Endothelial cell of umbilical vein (primary cell): ENCODE results near the gene SLC35G4. TPM values are rescaled to one million over a fixed set of nuclear protein-coding genes. Genes with fewer than 3 reads are reported as not detected.

Source experiments
- BruUV-seq: library from RNA; stranded (reverse); fragments of 400-500 nt; replicated peaks from 2 replicates; lab custom pipeline; 2021; lab: Mats Ljungman, UMichigan
- CTCF ChIA-PET: fragments of 300-600, 350-600 bp; sonication (Branson Sonifier 250); formaldehyde crosslinking; loops from one replicate; lab custom pipeline; 2021; ENCODE audit warnings: antibody characterized with exemption, inconsistent platforms; lab: Charles Lee
- POLR2A ChIA-PET: fragments of 300-600, 350-600 bp; sonication (Branson Sonifier 250); formaldehyde crosslinking; loops from one replicate; lab custom pipeline; 2021; ENCODE audit warnings: antibody characterized with exemption, inconsistent platforms; lab: Charles Lee
- DNase-seq: peaks from one replicate; pipeline ENCODE4 v3.0.0-alpha.2; 2011; ENCODE audit warnings: low read depth, low spot score
- FAIRE-seq: peaks from 2 replicates; lab custom pipeline; 2011; peaks lifted over from hg19 to GRCh38; lab: Jason Lieb, UNC
- H2AFZ ChIP-seq: 2 replicates; pipeline ENCODE4 v1.6.0; 2012; ENCODE audit warnings: low read depth, low read length, control low read depth, inconsistent platforms
- H3K27ac ChIP-seq: 2 replicates; pipeline ENCODE4 v1.5.1; 2011; ENCODE audit warnings: low read depth, mild to moderate bottlenecking, control low read depth, low read length, moderate library complexity; ENCODE audit not compliant: insufficient read depth
- H3K27me3 ChIP-seq, 2 experiments: 2 replicates each; pipeline versions ENCODE4 v1.6.0 to v1.6.1; 2011; ENCODE audit warnings: low read length in 2 of 2, mixed read lengths in 1 of 2; ENCODE audit not compliant: control insufficient read depth in 2 of 2, insufficient read depth in 2 of 2
- H3K36me3 ChIP-seq, 2 experiments: 2 replicates in 1 of 2; 3 replicates in 1 of 2; pipeline ENCODE4 v1.5.1; 2011; ENCODE audit warnings: low read length in 2 of 2, mild to moderate bottlenecking in 1 of 2, moderate library complexity in 1 of 2; ENCODE audit not compliant: control insufficient read depth in 2 of 2, insufficient read depth in 2 of 2; ENCODE audit errors: extremely low read depth in 1 of 2
- H3K4me1 ChIP-seq: 3 replicates; pipeline ENCODE4 v1.5.1; 2011; ENCODE audit warnings: mild to moderate bottlenecking, low read length; ENCODE audit not compliant: control insufficient read depth, insufficient read depth; ENCODE audit errors: extremely low read depth
- H3K4me2 ChIP-seq: 2 replicates; pipeline ENCODE4 v1.6.1; 2011; ENCODE audit warnings: low read length, control low read depth, mixed read lengths; ENCODE audit not compliant: insufficient read depth
- H3K4me3 ChIP-seq, 3 experiments: fragments of 200-600 bp in 1 of 3; sonication (generic), shearing (Covaris generic) in 1 of 3; replicated peaks in 1 of 3; 2 replicates each; pipeline ENCODE4 v1.5.1; 2011 to 2016; ENCODE audit warnings: control low read depth in 3 of 3, low read length in 3 of 3, mild to moderate bottlenecking in 2 of 3, inconsistent platforms in 1 of 3, low read depth in 1 of 3, moderate library complexity in 1 of 3; ENCODE audit not compliant: insufficient read depth in 1 of 3
- H3K79me2 ChIP-seq: 2 replicates; pipeline ENCODE4 v1.6.0; 2012; ENCODE audit warnings: low read length, inconsistent platforms; ENCODE audit not compliant: control insufficient read depth, insufficient read depth
- H3K9ac ChIP-seq: replicated peaks from 2 replicates; pipeline ENCODE3; 2011; ENCODE audit warnings: low read length, control low read depth; ENCODE audit not compliant: insufficient read depth; ENCODE audit errors: extremely low read depth
- H3K9me1 ChIP-seq: replicated peaks from 3 replicates; pipeline ENCODE4 v1.6.0; 2011; ENCODE audit warnings: mild to moderate bottlenecking, low read length; ENCODE audit not compliant: control insufficient read depth, insufficient read depth; ENCODE audit errors: extremely low read depth
- H3K9me3 ChIP-seq: replicated peaks from 2 replicates; pipeline ENCODE4 v1.5.1; 2012; ENCODE audit warnings: low read length, inconsistent platforms; ENCODE audit not compliant: control insufficient read depth, insufficient read depth
- H4K20me1 ChIP-seq: replicated peaks from 2 replicates; pipeline ENCODE3; 2011; ENCODE audit warnings: mild to moderate bottlenecking, low read length; ENCODE audit not compliant: control insufficient read depth, insufficient read depth; ENCODE audit errors: extremely low read depth
- CTCF ChIP-seq, 2 donors: IDR thresholded peaks; 1 replicate in 1 of 2; 2 replicates in 1 of 2; pipeline ENCODE4 v1.5.1; 2011; ENCODE audit warnings: low read length in 2 of 2, mild to moderate bottlenecking in 2 of 2, moderate library complexity in 2 of 2, control low read depth in 1 of 2, inconsistent platforms in 1 of 2, low read depth in 1 of 2; ENCODE audit not compliant: insufficient read depth in 1 of 2; ENCODE audit errors: extremely low read depth in 1 of 2
- EZH2 ChIP-seq: IDR thresholded peaks from 2 replicates; pipeline ENCODE4 v1.6.1; 2012; ENCODE audit warnings: borderline replicate concordance, low read depth, mild to moderate bottlenecking, moderate library complexity, low read length, inconsistent platforms; ENCODE audit not compliant: severe bottlenecking
- FOS ChIP-seq: IDR thresholded peaks from 2 replicates; pipeline ENCODE4 v1.6.1; 2011; ENCODE audit warnings: mild to moderate bottlenecking, low read length, moderate library complexity, borderline replicate concordance; ENCODE audit not compliant: insufficient read depth
- GATA2 ChIP-seq: IDR thresholded peaks from 2 replicates; pipeline ENCODE4 v1.7.0; 2011; ENCODE audit warnings: low read depth, mild to moderate bottlenecking, moderate library complexity, mixed read lengths, low read length; ENCODE audit not compliant: insufficient read length, insufficient read depth
- JUN ChIP-seq: IDR thresholded peaks from 2 replicates; pipeline ENCODE4 v1.6.1; 2011; ENCODE audit warnings: borderline replicate concordance, low read depth; ENCODE audit not compliant: insufficient read length, insufficient read depth
- MYC ChIP-seq: IDR thresholded peaks from one replicate; pipeline ENCODE4 v1.6.1; 2011; ENCODE audit warnings: mild to moderate bottlenecking, low read depth, low read length
- POLR2A ChIP-seq: IDR thresholded peaks from 2 replicates; pipeline ENCODE4 v1.6.1; 2012; ENCODE audit warnings: low read depth, mild to moderate bottlenecking, control low read depth, low read length
- POLR2AphosphoS5 ChIP-seq: IDR thresholded peaks from 2 replicates; pipeline ENCODE4 v1.6.1; 2012; ENCODE audit warnings: low read depth, mild to moderate bottlenecking, control low read depth, low read length, moderate library complexity; ENCODE audit not compliant: insufficient read depth
- dilution Hi-C: fragments of 300-500 bp; cut with MboI; formaldehyde crosslinking; loops from one replicate; pipeline ENCODE4 v1.15.0; 2019; ENCODE audit warnings: low sequenced_read_pairs; ENCODE audit not compliant: extremely low pct_ligation_motif_present
- intact Hi-C: fragments of 100-400 bp; cut with micrococcal nuclease; formaldehyde crosslinking; loops from one replicate; pipeline ENCODE4 v1.10.0; 2022
- polyA plus RNA-seq, 4 experiments: library from polyadenylated mRNA; depleted of rRNA in 3 of 4; stranded (reverse) in 3 of 4; unstranded in 1 of 4; fragments of >200 nt; gene quantifications; 2 replicates each; pipeline versions ENCODE4 v1.2.1 to v1.2.3, GENCODE V29; 2011 to 2012; ENCODE audit warnings: missing spikeins in 1 of 4
- total RNA-seq: library from RNA; stranded (reverse); gene quantifications from 2 replicates; pipeline ENCODE4 v1.2.3, GENCODE V29; 2021

Gene SLC35G4
- total and polyA plus RNA-seq, 2 donors (not counting 3 experiments of a cell fraction or from before 2014, with no cell fraction given): not detected

- TF ChIP-seq EZH2: no peak
- CTCF ChIA-PET: interaction anchor here (0.9 to 3.0 kb wide), 5 partner anchors 9 to 260 kb away, joined by 3 to 12 read pairs (median 5); no protein-coding TSS in a partner anchor
Measured at GRCh38 chr18:11570769-11571412, 38.5 kb upstream of the SLC35G4 start.

GRCh38 chr18:11572201-11572600 lies 37.2 kb upstream of the SLC35G4 start:
- POLR2A ChIA-PET: no interaction called here
- CTCF ChIA-PET: interaction anchor here (1.7 to 3.0 kb wide), 2 partner anchors 10 to 262 kb away, joined by 4 to 12 read pairs; no protein-coding TSS in a partner anchor
- Histone ChIP-seq H2AFZ (no peak overlapping the region), H3K9ac (no peak overlapping the region), H3K9me1 (no peaks in the 10 kb centered on the region), H3K27me3 (peaks cover 0 to 2% of the 10 kb centered on the region in 2 experiments), H3K79me2 (no peaks in the 10 kb centered on the region), H3K4me3 (no peak overlapping the region), H3K27ac (no peak overlapping the region), H3K4me1 (no peaks in the 10 kb centered on the region), H3K9me3 (no peaks in the 10 kb centered on the region), H4K20me1 (no peaks in the 10 kb centered on the region), H3K36me3 (no peaks in the 10 kb centered on the region), H3K4me2 (no peak overlapping the region)
- intact Hi-C loops: no loop called here
- TF ChIP-seq POLR2A (no peak), POLR2AphosphoS5 (no peak), CTCF (IDR thresholded peaks at IDR 0.05; ENCODE audit: extremely low read depth in 1 of 2, insufficient read depth in 1 of 2, low read depth in 1 of 2, low read length in 2 of 2) (no peak), MYC (no peak), JUN (no peak), FOS (no peak), GATA2 (no peak)
- dilution Hi-C loops: no loop called here
- FAIRE-seq (no peak), DNase-seq (no peak)
- BruUV-seq: no TSS peak

More at GRCh38 chr18:11570769-11571412, 38.5 kb upstream of the SLC35G4 start:
- intact Hi-C loops (no loop called here), dilution Hi-C loops (no loop called here)
- H3K4me1 ChIP-seq: no peaks in the 10 kb centered on the region
- DNase-seq: no peak
- no peak overlapping the region for H2AFZ ChIP-seq
- no peak overlapping the region for H3K27ac ChIP-seq
- FAIRE-seq: no peak
- no peaks in the 10 kb centered on the region for H3K9me3 ChIP-seq
- peaks cover 0 to 2% of the 10 kb centered on the region in 2 experiments for H3K27me3 ChIP-seq
- BruUV-seq: no TSS peak
- no peak overlapping the region for H3K9ac ChIP-seq
- H3K4me3 ChIP-seq: no peak overlapping the region
- H3K9me1 ChIP-seq: no peaks in the 10 kb centered on the region
- POLR2A ChIA-PET: no interaction called here
- H3K36me3 ChIP-seq: no peaks in the 10 kb centered on the region
- no peaks in the 10 kb centered on the region for H4K20me1 ChIP-seq
- H3K4me2 ChIP-seq: no peak overlapping the region
- H3K79me2 ChIP-seq: no peaks in the 10 kb centered on the region
